HL-60 (cell line): ENCODE measurements around the gene SLC1A1.

Source experiments
- DNase-seq, 2 experiments: peaks; one replicate each; pipeline ENCODE4 v3.0.0-alpha.2; 2010 to 2020; ENCODE audit warnings: low read depth in 1 of 2, low spot score in 1 of 2
- H3K27ac ChIP-seq: fragments of 250-450 bp; sonication (Bioruptor Pico); replicated peaks from 2 replicates; pipeline ENCODE4 v1.5.1; 2020; ENCODE audit warnings: mild to moderate bottlenecking, moderate library complexity
- H3K27me3 ChIP-seq: fragments of 250-450 bp; sonication (Bioruptor Pico); 2 replicates; pipeline ENCODE4 v1.5.1; 2021; ENCODE audit warnings: mild to moderate bottlenecking, moderate library complexity; ENCODE audit not compliant: insufficient read depth, poor library complexity, severe bottlenecking
- H3K4me3 ChIP-seq: replicated peaks from 2 replicates; pipeline ENCODE4 v1.5.1; 2011; ENCODE audit warnings: mild to moderate bottlenecking, control low read depth, low read length; ENCODE audit not compliant: insufficient read depth
- GABPA ChIP-seq: IDR thresholded peaks from 2 replicates; pipeline ENCODE4 v1.6.1; 2012; ENCODE audit warnings: low read depth
- POLR2AphosphoS5 ChIP-seq: IDR thresholded peaks from 2 replicates; pipeline ENCODE4 v1.6.1; 2012; ENCODE audit warnings: low read depth
- SPI1 ChIP-seq: IDR thresholded peaks from 2 replicates; pipeline ENCODE4 v1.6.1; 2012; ENCODE audit warnings: low read depth, mild to moderate bottlenecking, borderline replicate concordance
- TF ChIP-seq, protein P1 (sequence below): IDR thresholded peaks from one replicate; pipeline ENCODE4 v1.5.1; 2011; ENCODE audit warnings: low read length, control low read depth, inconsistent platforms; ENCODE audit not compliant: insufficient read depth
- TF ChIP-seq, protein P2 (sequence below): IDR thresholded peaks from 2 replicates; pipeline ENCODE4 v1.6.1; 2012; ENCODE audit warnings: low read depth; ENCODE audit not compliant: insufficient replicate concordance

The SLC1A1 gene

DNA sequence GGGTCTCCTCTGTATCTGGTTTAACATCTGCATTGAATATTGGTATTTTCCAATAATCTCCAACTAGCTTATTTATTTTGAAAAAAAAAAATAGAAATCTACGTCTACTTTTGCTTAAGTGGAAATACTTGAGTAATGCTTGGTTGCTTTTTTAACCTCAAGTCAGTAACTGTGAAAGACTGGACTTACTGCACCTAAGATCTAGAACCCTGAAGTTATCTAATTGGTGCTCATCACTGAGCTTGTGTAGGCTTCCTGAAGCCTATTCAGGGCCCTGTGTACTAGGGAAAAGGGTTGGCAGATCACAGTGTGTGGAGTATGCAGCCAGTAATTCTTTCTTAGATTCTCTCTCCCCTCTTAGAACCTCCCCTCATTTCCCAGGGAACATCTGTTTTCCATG, 16.2 kb downstream of the SLC1A1 start:
- Histone ChIP-seq H3K27ac (no peak overlapping the region), H3K4me3 (no peak overlapping the region), H3K27me3 (no peaks in the 10 kb centered on the region)
- no peak for DNase-seq
- TF ChIP-seq POLR2AphosphoS5 (no peak), GABPA (no peak), SPI1 (no peak)
- TF ChIP-seq, protein P1, sequence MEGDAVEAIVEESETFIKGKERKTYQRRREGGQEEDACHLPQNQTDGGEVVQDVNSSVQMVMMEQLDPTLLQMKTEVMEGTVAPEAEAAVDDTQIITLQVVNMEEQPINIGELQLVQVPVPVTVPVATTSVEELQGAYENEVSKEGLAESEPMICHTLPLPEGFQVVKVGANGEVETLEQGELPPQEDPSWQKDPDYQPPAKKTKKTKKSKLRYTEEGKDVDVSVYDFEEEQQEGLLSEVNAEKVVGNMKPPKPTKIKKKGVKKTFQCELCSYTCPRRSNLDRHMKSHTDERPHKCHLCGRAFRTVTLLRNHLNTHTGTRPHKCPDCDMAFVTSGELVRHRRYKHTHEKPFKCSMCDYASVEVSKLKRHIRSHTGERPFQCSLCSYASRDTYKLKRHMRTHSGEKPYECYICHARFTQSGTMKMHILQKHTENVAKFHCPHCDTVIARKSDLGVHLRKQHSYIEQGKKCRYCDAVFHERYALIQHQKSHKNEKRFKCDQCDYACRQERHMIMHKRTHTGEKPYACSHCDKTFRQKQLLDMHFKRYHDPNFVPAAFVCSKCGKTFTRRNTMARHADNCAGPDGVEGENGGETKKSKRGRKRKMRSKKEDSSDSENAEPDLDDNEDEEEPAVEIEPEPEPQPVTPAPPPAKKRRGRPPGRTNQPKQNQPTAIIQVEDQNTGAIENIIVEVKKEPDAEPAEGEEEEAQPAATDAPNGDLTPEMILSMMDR, result no peak
- TF ChIP-seq, protein P2, sequence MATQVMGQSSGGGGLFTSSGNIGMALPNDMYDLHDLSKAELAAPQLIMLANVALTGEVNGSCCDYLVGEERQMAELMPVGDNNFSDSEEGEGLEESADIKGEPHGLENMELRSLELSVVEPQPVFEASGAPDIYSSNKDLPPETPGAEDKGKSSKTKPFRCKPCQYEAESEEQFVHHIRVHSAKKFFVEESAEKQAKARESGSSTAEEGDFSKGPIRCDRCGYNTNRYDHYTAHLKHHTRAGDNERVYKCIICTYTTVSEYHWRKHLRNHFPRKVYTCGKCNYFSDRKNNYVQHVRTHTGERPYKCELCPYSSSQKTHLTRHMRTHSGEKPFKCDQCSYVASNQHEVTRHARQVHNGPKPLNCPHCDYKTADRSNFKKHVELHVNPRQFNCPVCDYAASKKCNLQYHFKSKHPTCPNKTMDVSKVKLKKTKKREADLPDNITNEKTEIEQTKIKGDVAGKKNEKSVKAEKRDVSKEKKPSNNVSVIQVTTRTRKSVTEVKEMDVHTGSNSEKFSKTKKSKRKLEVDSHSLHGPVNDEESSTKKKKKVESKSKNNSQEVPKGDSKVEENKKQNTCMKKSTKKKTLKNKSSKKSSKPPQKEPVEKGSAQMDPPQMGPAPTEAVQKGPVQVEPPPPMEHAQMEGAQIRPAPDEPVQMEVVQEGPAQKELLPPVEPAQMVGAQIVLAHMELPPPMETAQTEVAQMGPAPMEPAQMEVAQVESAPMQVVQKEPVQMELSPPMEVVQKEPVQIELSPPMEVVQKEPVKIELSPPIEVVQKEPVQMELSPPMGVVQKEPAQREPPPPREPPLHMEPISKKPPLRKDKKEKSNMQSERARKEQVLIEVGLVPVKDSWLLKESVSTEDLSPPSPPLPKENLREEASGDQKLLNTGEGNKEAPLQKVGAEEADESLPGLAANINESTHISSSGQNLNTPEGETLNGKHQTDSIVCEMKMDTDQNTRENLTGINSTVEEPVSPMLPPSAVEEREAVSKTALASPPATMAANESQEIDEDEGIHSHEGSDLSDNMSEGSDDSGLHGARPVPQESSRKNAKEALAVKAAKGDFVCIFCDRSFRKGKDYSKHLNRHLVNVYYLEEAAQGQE, result no peak

DNA sequence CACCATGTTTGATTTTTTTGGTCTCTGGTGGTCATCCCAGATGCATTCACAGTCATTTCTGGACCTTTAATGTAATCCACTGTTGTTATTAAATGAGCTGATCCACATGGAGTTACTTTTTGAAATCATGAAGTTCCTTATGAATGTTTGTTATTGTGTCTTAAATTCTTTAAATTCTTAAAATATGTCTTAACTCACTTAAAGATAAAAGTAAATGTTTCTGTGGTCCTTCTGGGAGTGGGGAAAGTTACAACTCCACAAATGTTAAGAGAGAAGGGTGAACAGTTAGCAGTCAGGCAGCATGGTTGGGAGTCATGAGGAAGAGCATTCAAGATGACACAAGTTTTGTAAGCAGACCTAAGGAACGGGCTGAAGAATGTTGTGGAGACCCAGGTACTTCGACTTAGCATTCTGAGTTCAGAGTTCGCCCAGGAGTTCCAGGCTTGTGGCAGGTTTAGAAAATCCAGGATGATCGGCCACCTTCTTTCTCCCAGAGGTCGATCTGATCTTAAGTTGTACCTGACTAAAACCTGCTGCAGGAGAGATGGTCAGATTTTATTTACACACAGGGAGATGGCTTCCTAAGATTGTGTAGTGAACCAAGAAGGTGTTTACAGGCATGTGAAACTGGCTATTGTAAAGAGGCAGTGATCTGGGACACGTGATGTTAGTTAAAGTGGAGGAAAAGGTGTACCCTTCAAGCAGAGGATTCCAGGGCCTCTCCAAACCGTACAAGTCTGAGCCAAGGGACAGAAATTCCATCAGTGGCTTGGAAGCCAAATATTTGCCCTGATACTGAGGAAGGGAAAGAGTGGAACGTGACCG, 17.2 kb downstream of the SLC1A1 start:
- no peak for DNase-seq
- no peak for TF ChIP-seq GABPA
- no peak for TF ChIP-seq POLR2AphosphoS5
- TF ChIP-seq, protein P2, result no peak
- TF ChIP-seq, protein P1, result no peak
- TF ChIP-seq SPI1, result no peak

DNA sequence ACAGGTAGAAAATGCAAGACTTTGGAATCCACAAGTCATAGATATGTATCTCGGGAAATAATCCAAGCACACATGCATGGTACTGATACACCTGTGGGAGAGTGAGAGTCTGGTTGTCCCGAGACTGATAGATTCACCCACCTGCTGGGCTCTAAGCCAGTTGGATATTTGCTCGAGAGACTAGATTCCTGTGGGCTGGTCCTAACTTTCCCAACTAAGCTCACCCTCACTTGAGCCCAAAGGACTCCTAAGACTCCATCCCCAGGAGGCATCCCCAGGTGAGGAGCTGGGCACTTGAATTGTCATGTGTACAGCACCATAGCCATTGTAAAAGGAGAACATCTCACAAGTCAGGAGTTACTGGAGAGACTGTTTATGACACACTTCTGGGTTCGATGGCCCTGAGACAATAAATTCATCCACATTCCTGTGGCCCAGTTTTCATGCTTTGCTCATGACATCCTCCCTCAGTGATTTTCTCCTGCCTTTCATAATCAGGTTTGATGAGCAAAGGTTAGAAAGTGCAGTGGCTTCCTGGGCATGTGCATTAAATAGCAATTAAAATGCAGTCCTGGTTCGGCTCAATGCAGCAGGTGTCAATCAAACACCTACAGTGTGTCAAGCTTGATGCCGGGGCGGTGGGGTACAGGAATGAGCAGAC, 18.1 kb downstream of the SLC1A1 start:
- Histone ChIP-seq H3K27ac (no peak overlapping the region), H3K27me3 (no peaks in the 10 kb centered on the region), H3K4me3 (no peak overlapping the region)
- DNase-seq, result no peak
- TF ChIP-seq POLR2AphosphoS5, result no peak
- TF ChIP-seq, protein P1, result no peak
- TF ChIP-seq GABPA, result no peak
- TF ChIP-seq SPI1, result no peak

More for the DNA sequence above, 17.2 kb downstream of the SLC1A1 start:
- H3K4me3 ChIP-seq, result no peak overlapping the region
- H3K27ac ChIP-seq, result no peak overlapping the region
- H3K27me3 ChIP-seq, result no peaks in the 10 kb centered on the region
